ENCODE data around the gene NGLY1. TPM values are rescaled to one million over a fixed set of nuclear protein-coding genes. Genes with fewer than 3 reads are reported as not detected.
A peak's percentile ranks its signal among the peaks of the same experiment; 100 is the strongest.

Gene NGLY1
- total and polyA plus RNA-seq, 7 experiments from 2014 or later = 39.7 to 84.1 (median 66.2) TPM

- CTCF ChIA-PET = no interaction called here
- peaks cover 0 to 6% (median 0%) of the 10 kb centered on the region in 7 donors for H3K4me1 Mint-ChIP-seq
- POLR2A ChIA-PET = no interaction called here
- H3K27ac ChIP-seq (ENCODE audit: low read depth, low read length) = no peak overlapping the region
- H3K36me3 Mint-ChIP-seq = no peaks in the 10 kb centered on the region
- DNase-seq (no peak), ATAC-seq (no peak)
- H3K27ac Mint-ChIP-seq = no peak overlapping the region
- intact Hi-C loops (cut with micrococcal nuclease) = no loop called here
- no peaks in the 10 kb centered on the region for H3K36me3 ChIP-seq (ENCODE audit: control insufficient read depth in 2 of 3, insufficient read depth in 3 of 3, low read length in 3 of 3)
- no peaks in the 10 kb centered on the region for H3K9me3 ChIP-seq (ENCODE audit: control insufficient read depth in 2 of 3, low read length in 3 of 3)
- no peaks in the 10 kb centered on the region for H3K27me3 ChIP-seq (ENCODE audit: control insufficient read depth in 2 of 2, insufficient read depth in 2 of 2, low read length in 2 of 2)
- H3K4me3 ChIP-seq (ENCODE audit: low read length) = no peak overlapping the region
- no peak overlapping the region for H3K4me3 Mint-ChIP-seq
- peaks cover 0 to 2% (median 0%) of the 10 kb centered on the region in 11 donors for H3K9me3 Mint-ChIP-seq
- H3K4me1 ChIP-seq (ENCODE audit: control insufficient read depth in 2 of 2, insufficient read depth in 2 of 2, low read length in 2 of 2) = no peaks in the 10 kb centered on the region
- H3K27me3 Mint-ChIP-seq = peaks cover 7 to 24% (median 11%) of the 10 kb centered on the region in 5 donors
These were observed 90.0 kb downstream of the NGLY1 start for GRCh38 chr3:25693238-25693637.

- H3K36me3 Mint-ChIP-seq = no peaks in the 10 kb centered on the region
- DNase-seq (no peak), ATAC-seq (no peak)
- intact Hi-C loops (cut with micrococcal nuclease) = no loop called here
- H3K4me1 Mint-ChIP-seq = peaks cover 0 to 6% (median 0%) of the 10 kb centered on the region in 7 donors
- ChIA-PET CTCF (no interaction called here), POLR2A (no interaction called here)
- H3K27me3 Mint-ChIP-seq = peaks cover 7 to 27% (median 14%) of the 10 kb centered on the region in 5 donors
- no peak overlapping the region for H3K4me3 ChIP-seq (ENCODE audit: low read length)
- H3K36me3 ChIP-seq (ENCODE audit: control insufficient read depth in 2 of 3, insufficient read depth in 3 of 3, low read length in 3 of 3) = no peaks in the 10 kb centered on the region
- H3K4me1 ChIP-seq (ENCODE audit: control insufficient read depth in 2 of 2, insufficient read depth in 2 of 2, low read length in 2 of 2) = no peaks in the 10 kb centered on the region
- H3K9me3 ChIP-seq (ENCODE audit: control insufficient read depth in 2 of 3, low read length in 3 of 3) = no peaks in the 10 kb centered on the region
- no peak overlapping the region for H3K4me3 Mint-ChIP-seq
- no peaks in the 10 kb centered on the region for H3K27me3 ChIP-seq (ENCODE audit: control insufficient read depth in 2 of 2, insufficient read depth in 2 of 2, low read length in 2 of 2)
- no peak overlapping the region for H3K27ac ChIP-seq (ENCODE audit: low read depth, low read length)
- peaks cover 0 to 2% (median 0%) of the 10 kb centered on the region in 11 donors for H3K9me3 Mint-ChIP-seq
- peak overlapping the region in 1 of 9 donors; percentile 22 for H3K27ac Mint-ChIP-seq
These were observed 90.9 kb downstream of the NGLY1 start for GRCh38 chr3:25692341-25692740.

GRCh38 chr3:25690768-25691533 lies 92.3 kb downstream of the NGLY1 start:
- peaks cover 0 to 6% (median 0%) of the 10 kb centered on the region in 7 donors for H3K4me1 Mint-ChIP-seq
- peaks cover 0 to 2% (median 0%) of the 10 kb centered on the region in 11 donors for H3K9me3 Mint-ChIP-seq
- DNase-seq (no peak), ATAC-seq (no peak)
- H3K27me3 Mint-ChIP-seq = peaks cover 7 to 27% (median 14%) of the 10 kb centered on the region in 5 donors
- no peak overlapping the region for H3K4me3 Mint-ChIP-seq
- POLR2A ChIA-PET = no interaction called here
- Histone ChIP-seq H3K9me3 (ENCODE audit: control insufficient read depth in 2 of 3, low read length in 3 of 3) (no peaks in the 10 kb centered on the region), H3K27ac (ENCODE audit: low read depth, low read length) (no peak overlapping the region), H3K4me1 (ENCODE audit: control insufficient read depth in 2 of 2, insufficient read depth in 2 of 2, low read length in 2 of 2) (no peaks in the 10 kb centered on the region), H3K4me3 (ENCODE audit: low read length) (no peak overlapping the region), H3K36me3 (ENCODE audit: control insufficient read depth in 2 of 3, insufficient read depth in 3 of 3, low read length in 3 of 3) (no peaks in the 10 kb centered on the region), H3K27me3 (ENCODE audit: control insufficient read depth in 2 of 2, insufficient read depth in 2 of 2, low read length in 2 of 2) (no peaks in the 10 kb centered on the region)
- H3K27ac Mint-ChIP-seq = no peak overlapping the region
- intact Hi-C loops (cut with micrococcal nuclease) = no loop called here
- CTCF ChIA-PET = no interaction called here
- no peaks in the 10 kb centered on the region for H3K36me3 Mint-ChIP-seq

GRCh38 chr3:25689226-25689625 lies 94.0 kb downstream of the NGLY1 start:
- no peak for ATAC-seq
- H3K4me1 ChIP-seq (ENCODE audit: control insufficient read depth in 2 of 2, insufficient read depth in 2 of 2, low read length in 2 of 2) = no peaks in the 10 kb centered on the region
- POLR2A ChIA-PET = no interaction called here
- H3K36me3 ChIP-seq (ENCODE audit: control insufficient read depth in 2 of 3, insufficient read depth in 3 of 3, low read length in 3 of 3) = no peaks in the 10 kb centered on the region
- Mint-ChIP-seq H3K36me3 (no peaks in the 10 kb centered on the region), H3K4me3 (no peak overlapping the region), H3K27me3 (peaks cover 7 to 27% (median 14%) of the 10 kb centered on the region in 5 donors), H3K27ac (no peak overlapping the region), H3K4me1 (peaks cover 0 to 6% (median 0%) of the 10 kb centered on the region in 7 donors), H3K9me3 (peaks cover 0 to 2% (median 0%) of the 10 kb centered on the region in 11 donors)
- no peaks in the 10 kb centered on the region for H3K9me3 ChIP-seq (ENCODE audit: control insufficient read depth in 2 of 3, low read length in 3 of 3)
- CTCF ChIA-PET = no interaction called here
- no peaks in the 10 kb centered on the region for H3K27me3 ChIP-seq (ENCODE audit: control insufficient read depth in 2 of 2, insufficient read depth in 2 of 2, low read length in 2 of 2)
- intact Hi-C loops (cut with micrococcal nuclease) = no loop called here
- no peak overlapping the region for H3K27ac ChIP-seq (ENCODE audit: low read depth, low read length)
- DNase-seq = no peak
- H3K4me3 ChIP-seq (ENCODE audit: low read length) = no peak overlapping the region

- intact Hi-C loops (cut with micrococcal nuclease) = no loop called here
- Histone ChIP-seq H3K4me3 (ENCODE audit: low read length) (no peak overlapping the region), H3K36me3 (ENCODE audit: control insufficient read depth in 2 of 3, insufficient read depth in 3 of 3, low read length in 3 of 3) (no peaks in the 10 kb centered on the region), H3K9me3 (ENCODE audit: control insufficient read depth in 2 of 3, low read length in 3 of 3) (no peaks in the 10 kb centered on the region), H3K4me1 (ENCODE audit: control insufficient read depth in 2 of 2, insufficient read depth in 2 of 2, low read length in 2 of 2) (no peaks in the 10 kb centered on the region), H3K27me3 (ENCODE audit: control insufficient read depth in 2 of 2, insufficient read depth in 2 of 2, low read length in 2 of 2) (no peaks in the 10 kb centered on the region), H3K27ac (ENCODE audit: low read depth, low read length) (no peak overlapping the region)
- POLR2A ChIA-PET = no interaction called here
- peaks cover 7 to 27% (median 14%) of the 10 kb centered on the region in 5 donors for H3K27me3 Mint-ChIP-seq
- no peak for DNase-seq
- H3K27ac Mint-ChIP-seq = no peak overlapping the region
- H3K4me1 Mint-ChIP-seq = peaks cover 0 to 6% (median 0%) of the 10 kb centered on the region in 7 donors
- no peak overlapping the region for H3K4me3 Mint-ChIP-seq
- no peak for ATAC-seq
- peaks cover 0 to 2% (median 0%) of the 10 kb centered on the region in 11 donors for H3K9me3 Mint-ChIP-seq
- H3K36me3 Mint-ChIP-seq = no peaks in the 10 kb centered on the region
- CTCF ChIA-PET = no interaction called here
These were observed 95.5 kb downstream of the NGLY1 start for GRCh38 chr3:25687742-25688141.

GRCh38 chr3:25686766-25687165 lies 96.5 kb downstream of the NGLY1 start:
- no peak overlapping the region for H3K27ac Mint-ChIP-seq
- H3K27me3 Mint-ChIP-seq = peaks cover 7 to 26% (median 14%) of the 10 kb centered on the region in 5 donors
- Histone ChIP-seq H3K4me1 (ENCODE audit: control insufficient read depth in 2 of 2, insufficient read depth in 2 of 2, low read length in 2 of 2) (no peaks in the 10 kb centered on the region), H3K36me3 (ENCODE audit: control insufficient read depth in 2 of 3, insufficient read depth in 3 of 3, low read length in 3 of 3) (no peaks in the 10 kb centered on the region), H3K9me3 (ENCODE audit: control insufficient read depth in 2 of 3, low read length in 3 of 3) (no peaks in the 10 kb centered on the region), H3K27ac (ENCODE audit: low read depth, low read length) (no peak overlapping the region), H3K4me3 (ENCODE audit: low read length) (no peak overlapping the region), H3K27me3 (ENCODE audit: control insufficient read depth in 2 of 2, insufficient read depth in 2 of 2, low read length in 2 of 2) (no peaks in the 10 kb centered on the region)
- ChIA-PET POLR2A (no interaction called here), CTCF (no interaction called here)
- intact Hi-C loops (cut with micrococcal nuclease) = no loop called here
- peaks cover 0 to 2% (median 0%) of the 10 kb centered on the region in 11 donors for H3K9me3 Mint-ChIP-seq
- DNase-seq = no peak
- H3K4me3 Mint-ChIP-seq = no peak overlapping the region
- peaks cover 0 to 6% (median 0%) of the 10 kb centered on the region in 7 donors for H3K4me1 Mint-ChIP-seq
- H3K36me3 Mint-ChIP-seq = peaks cover 0 to 5% (median 0%) of the 10 kb centered on the region in 5 donors
- ATAC-seq = no peak

GRCh38 chr3:25683882-25684281 lies 99.4 kb downstream of the NGLY1 start:
- Mint-ChIP-seq H3K27ac (no peak overlapping the region), H3K4me1 (peaks cover 0 to 6% (median 0%) of the 10 kb centered on the region in 7 donors), H3K9me3 (peaks cover 0 to 2% (median 0%) of the 10 kb centered on the region in 11 donors), H3K4me3 (no peak overlapping the region), H3K27me3 (peaks cover 1 to 9% (median 6%) of the 10 kb centered on the region in 5 donors), H3K36me3 (peaks cover 0 to 10% (median 0%) of the 10 kb centered on the region in 5 donors)
- intact Hi-C loops (cut with micrococcal nuclease) = no loop called here
- Histone ChIP-seq H3K27ac (ENCODE audit: low read depth, low read length) (no peak overlapping the region), H3K4me1 (ENCODE audit: control insufficient read depth in 2 of 2, insufficient read depth in 2 of 2, low read length in 2 of 2) (no peaks in the 10 kb centered on the region), H3K9me3 (ENCODE audit: control insufficient read depth in 2 of 3, low read length in 3 of 3) (no peaks in the 10 kb centered on the region), H3K27me3 (ENCODE audit: control insufficient read depth in 2 of 2, insufficient read depth in 2 of 2, low read length in 2 of 2) (no peaks in the 10 kb centered on the region), H3K36me3 (ENCODE audit: control insufficient read depth in 2 of 3, insufficient read depth in 3 of 3, low read length in 3 of 3) (no peaks in the 10 kb centered on the region), H3K4me3 (ENCODE audit: low read length) (no peak overlapping the region)
- no peak for DNase-seq
- no peak for ATAC-seq
- POLR2A ChIA-PET = no interaction called here
- CTCF ChIA-PET = no interaction called here
